ENCODE measurements around the gene NUP160. TPM values are rescaled to one million over a fixed set of nuclear protein-coding genes. Genes with fewer than 3 reads are reported as not detected.
"Not testable (repeated sequence)": the region's sequence is repeated elsewhere in the genome, so short reads cannot be mapped to it uniquely, and the experiment has no call there.

The NUP160 gene
- total RNA-seq, 1 experiment from 2014 or later: 89.9 TPM

DNA sequence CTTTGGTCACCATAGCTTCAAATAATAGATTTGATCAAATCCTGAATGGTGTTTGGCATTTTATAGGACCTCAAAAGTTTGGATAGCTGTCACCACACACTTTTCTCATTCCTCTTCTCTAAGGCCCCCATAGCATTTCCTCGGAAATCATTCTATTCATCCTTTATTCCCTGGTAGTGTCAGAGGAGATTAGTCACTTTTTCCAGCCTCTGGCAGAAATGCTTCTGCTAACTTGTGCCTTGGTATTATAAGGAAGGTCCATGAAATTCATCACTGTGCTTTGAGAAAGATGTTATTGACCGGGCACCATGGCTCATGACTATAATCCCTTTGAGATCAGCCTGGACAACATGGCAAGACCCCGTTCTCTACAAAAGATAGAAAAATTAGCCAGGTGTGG is 19.7 kb upstream of the NUP160 start (continued):
- TF ChIP-seq, protein P1, sequence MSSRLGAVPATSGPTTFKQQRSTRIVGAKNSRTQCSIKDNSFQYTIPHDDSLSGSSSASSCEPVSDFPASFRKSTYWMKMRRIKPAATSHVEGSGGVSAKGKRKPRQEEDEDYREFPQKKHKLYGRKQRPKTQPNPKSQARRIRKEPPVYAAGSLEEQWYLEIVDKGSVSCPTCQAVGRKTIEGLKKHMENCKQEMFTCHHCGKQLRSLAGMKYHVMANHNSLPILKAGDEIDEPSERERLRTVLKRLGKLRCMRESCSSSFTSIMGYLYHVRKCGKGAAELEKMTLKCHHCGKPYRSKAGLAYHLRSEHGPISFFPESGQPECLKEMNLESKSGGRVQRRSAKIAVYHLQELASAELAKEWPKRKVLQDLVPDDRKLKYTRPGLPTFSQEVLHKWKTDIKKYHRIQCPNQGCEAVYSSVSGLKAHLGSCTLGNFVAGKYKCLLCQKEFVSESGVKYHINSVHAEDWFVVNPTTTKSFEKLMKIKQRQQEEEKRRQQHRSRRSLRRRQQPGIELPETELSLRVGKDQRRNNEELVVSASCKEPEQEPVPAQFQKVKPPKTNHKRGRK (CRISPR knock-in tag; IDR thresholded peaks at IDR 0.05; ENCODE audit: borderline replicate concordance): no peak
- TF ChIP-seq, protein P2, sequence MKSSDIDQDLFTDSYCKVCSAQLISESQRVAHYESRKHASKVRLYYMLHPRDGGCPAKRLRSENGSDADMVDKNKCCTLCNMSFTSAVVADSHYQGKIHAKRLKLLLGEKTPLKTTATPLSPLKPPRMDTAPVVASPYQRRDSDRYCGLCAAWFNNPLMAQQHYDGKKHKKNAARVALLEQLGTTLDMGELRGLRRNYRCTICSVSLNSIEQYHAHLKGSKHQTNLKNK (CRISPR knock-in tag; IDR thresholded peaks at IDR 0.05): no peak
- no peak for TF ChIP-seq JAZF1 (CRISPR knock-in tag; IDR thresholded peaks at IDR 0.05)
- TF ChIP-seq GABPB1 (CRISPR knock-in tag; IDR thresholded peaks at IDR 0.05): no peak
- TF ChIP-seq MAX (CRISPR knock-in tag; IDR thresholded peaks at IDR 0.05): no peak
- TF ChIP-seq ESRRA (CRISPR knock-in tag; IDR thresholded peaks at IDR 0.05; ENCODE audit: borderline replicate concordance): no peak

GRCh38 chr11:47866892-47867291 is 18.7 kb upstream of the NUP160 start:
- H3K27me3 Mint-ChIP-seq (ENCODE audit: low read depth); H3K9me3 Mint-ChIP-seq; ATAC-seq; CTCF ChIA-PET; H3K27ac Mint-ChIP-seq; DNase-seq (ENCODE audit: low spot score); H3K36me3 Mint-ChIP-seq; H3K4me1 Mint-ChIP-seq; H3K4me3 Mint-ChIP-seq; POLR2A ChIA-PET: not testable (repeated sequence)

DNA sequence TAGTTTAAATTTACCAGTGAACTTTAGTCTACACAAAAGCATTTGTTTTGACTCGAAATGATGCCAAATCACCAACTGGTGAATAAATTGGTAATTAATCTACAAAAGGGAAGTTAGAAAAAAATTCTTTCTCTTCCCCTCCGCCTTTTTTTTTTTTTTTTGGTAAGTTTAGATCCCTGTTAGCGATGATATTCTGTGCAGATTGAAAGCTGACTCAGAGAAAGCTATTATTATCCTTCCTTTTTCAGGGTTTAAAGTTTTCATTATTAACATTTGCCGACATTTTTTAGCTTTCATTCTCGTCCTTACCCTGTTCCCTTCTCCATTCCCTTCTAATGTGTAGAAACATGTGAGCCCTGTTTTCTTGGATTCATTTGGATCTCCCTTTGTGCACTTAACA is 16.8 kb upstream of the NUP160 start:
- Mint-ChIP-seq H3K9me3 (no peaks in the 10 kb centered on the region), H3K27ac (no peak overlapping the region), H3K4me1 (no peaks in the 10 kb centered on the region), H3K36me3 (no peaks in the 10 kb centered on the region), H3K4me3 (no peak overlapping the region), H3K27me3 (ENCODE audit: low read depth) (no peaks in the 10 kb centered on the region; the same call in 1 of the 2 replicates)
- ATAC-seq (no peak), DNase-seq (ENCODE audit: low spot score) (no peak)
- TF ChIP-seq KAT7 (CRISPR knock-in tag; IDR thresholded peaks at IDR 0.05; ENCODE audit: borderline replicate concordance) (no peak), ZNF281 (CRISPR knock-in tag; IDR thresholded peaks at IDR 0.05) (no peak), GRHL2 (CRISPR knock-in tag; IDR thresholded peaks at IDR 0.05; ENCODE audit: insufficient replicate concordance, severe bottlenecking) (no peak), CREM (CRISPR knock-in tag; IDR thresholded peaks at IDR 0.05) (no peak), CBFB (CRISPR knock-in tag; IDR thresholded peaks at IDR 0.05; ENCODE audit: low read depth) (no peak), E2F1 (CRISPR knock-in tag; IDR thresholded peaks at IDR 0.05) (no peak), HMGXB4 (CRISPR knock-in tag; IDR thresholded peaks at IDR 0.05) (no peak), MYBL2 (CRISPR knock-in tag; IDR thresholded peaks at IDR 0.05) (no peak), ZBTB21 (CRISPR knock-in tag; IDR thresholded peaks at IDR 0.05; ENCODE audit: borderline replicate concordance) (no peak), IRF2 (CRISPR knock-in tag; IDR thresholded peaks at IDR 0.05; ENCODE audit: borderline replicate concordance, low read depth) (no peak), ZNF396 (CRISPR knock-in tag; IDR thresholded peaks at IDR 0.05; ENCODE audit: borderline replicate concordance) (no peak), ERG (CRISPR knock-in tag; IDR thresholded peaks at IDR 0.05) (no peak)
- TF ChIP-seq, protein P3, sequence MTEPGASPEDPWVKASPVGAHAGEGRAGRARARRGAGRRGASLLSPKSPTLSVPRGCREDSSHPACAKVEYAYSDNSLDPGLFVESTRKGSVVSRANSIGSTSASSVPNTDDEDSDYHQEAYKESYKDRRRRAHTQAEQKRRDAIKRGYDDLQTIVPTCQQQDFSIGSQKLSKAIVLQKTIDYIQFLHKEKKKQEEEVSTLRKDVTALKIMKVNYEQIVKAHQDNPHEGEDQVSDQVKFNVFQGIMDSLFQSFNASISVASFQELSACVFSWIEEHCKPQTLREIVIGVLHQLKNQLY (CRISPR knock-in tag; IDR thresholded peaks at IDR 0.05): no peak
- TF ChIP-seq, protein P4, sequence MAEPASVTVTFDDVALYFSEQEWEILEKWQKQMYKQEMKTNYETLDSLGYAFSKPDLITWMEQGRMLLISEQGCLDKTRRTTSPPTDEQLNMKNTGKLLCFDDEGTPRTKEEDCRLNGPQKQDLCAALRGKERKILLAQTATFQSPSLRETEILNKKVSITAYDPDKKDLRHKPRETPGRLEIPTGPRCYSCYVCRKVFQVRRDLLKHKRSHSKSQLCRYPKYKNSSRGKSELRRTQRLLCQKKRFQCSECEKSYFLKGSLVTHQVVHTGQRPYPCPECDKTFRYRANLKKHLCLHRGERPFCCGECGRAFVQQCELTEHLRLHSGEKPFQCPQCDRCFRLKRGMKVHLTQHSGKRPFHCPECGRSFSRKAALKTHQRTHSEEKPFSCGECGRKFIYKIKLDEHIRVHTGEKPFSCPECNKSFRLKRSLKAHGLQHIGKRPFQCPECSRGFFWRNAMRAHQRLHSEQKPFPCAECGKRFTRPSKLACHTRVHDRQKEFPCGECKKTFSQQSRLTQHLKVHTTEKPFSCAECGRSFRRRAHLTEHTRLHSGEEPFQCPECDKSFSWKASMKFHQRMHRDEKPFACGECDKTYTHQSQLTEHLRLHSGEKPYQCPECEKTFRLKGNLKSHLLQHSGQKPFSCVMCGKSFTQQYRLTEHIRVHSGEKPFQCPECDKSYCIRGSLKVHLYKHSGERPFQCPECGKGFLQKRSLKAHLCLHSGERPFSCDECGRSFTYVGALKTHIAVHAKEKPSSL (CRISPR knock-in tag; conservative IDR thresholded peaks at IDR 0.05): no peak
- ChIA-PET POLR2A (no interaction called here), CTCF (interaction anchor here (0.6 to 2.6 kb wide), 4 partner anchors 11 to 946 kb away, joined by 3 to 8 read pairs (median 4); no protein-coding TSS in a partner anchor)
